Testis (tissue), 2 donors: Measurements from ENCODE around the gene IGFLR1.

Experiments
- POLR2A ChIP-seq: fragments of 450-650 bp; IDR thresholded peaks from one replicate; pipeline ENCODE4 v1.6.1; 2017; ENCODE audit warnings: antibody characterized with exemption, mild to moderate bottlenecking, moderate library complexity
- TF ChIP-seq, protein P1 (sequence below), 3 experiments: fragments of 450-650 bp in 2 of 3; fragments of 200-600 bp in 1 of 3; sonication (generic) in 1 of 3; IDR thresholded peaks; one replicate each; pipeline ENCODE4 v1.5.1; 2016 to 2019; ENCODE audit warnings: antibody characterized with exemption in 3 of 3, mild to moderate bottlenecking in 2 of 3, moderate library complexity in 1 of 3

DNA sequence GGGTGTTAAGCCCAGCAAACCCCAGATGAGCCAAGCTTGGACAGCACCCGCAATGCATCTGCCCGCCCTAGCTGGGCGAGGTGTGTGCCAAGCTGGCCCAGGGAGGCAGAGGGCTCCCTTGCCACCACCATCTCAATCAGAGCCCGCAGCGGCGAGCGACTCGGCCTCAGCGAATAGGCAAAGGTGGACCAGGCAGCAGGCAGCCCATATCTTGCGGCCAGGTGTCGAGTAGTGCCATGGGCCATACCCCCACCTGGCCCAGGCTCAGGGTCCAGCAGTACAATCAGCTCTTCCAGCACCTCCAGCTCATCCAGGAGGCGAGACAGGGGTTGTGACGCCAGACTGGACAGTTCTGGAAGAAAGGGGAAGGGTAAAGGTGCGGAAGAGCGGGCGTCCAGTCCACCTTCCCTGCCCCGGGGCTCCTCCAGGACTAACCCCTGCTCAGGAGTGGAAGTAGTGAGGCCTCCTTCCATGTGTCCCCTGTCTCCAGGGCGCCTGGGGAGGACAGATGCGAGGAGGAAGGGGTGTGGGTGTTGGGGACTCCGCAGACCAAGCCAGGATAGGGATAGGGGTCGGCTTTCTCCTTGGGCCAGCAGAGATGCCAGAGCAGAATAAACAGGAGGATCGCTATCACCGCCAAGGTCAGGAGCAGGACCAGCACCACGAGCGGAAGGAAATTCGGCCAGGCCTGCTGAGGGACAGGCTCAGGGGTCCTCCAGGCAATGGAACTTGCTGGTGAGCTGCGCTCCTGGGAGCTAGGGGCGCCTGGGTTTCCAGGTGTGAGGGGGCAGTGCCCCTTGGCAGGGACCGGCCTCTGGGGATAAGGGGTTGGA lies 2.8 kb downstream of the IGFLR1 start:
- TF ChIP-seq, protein P1, sequence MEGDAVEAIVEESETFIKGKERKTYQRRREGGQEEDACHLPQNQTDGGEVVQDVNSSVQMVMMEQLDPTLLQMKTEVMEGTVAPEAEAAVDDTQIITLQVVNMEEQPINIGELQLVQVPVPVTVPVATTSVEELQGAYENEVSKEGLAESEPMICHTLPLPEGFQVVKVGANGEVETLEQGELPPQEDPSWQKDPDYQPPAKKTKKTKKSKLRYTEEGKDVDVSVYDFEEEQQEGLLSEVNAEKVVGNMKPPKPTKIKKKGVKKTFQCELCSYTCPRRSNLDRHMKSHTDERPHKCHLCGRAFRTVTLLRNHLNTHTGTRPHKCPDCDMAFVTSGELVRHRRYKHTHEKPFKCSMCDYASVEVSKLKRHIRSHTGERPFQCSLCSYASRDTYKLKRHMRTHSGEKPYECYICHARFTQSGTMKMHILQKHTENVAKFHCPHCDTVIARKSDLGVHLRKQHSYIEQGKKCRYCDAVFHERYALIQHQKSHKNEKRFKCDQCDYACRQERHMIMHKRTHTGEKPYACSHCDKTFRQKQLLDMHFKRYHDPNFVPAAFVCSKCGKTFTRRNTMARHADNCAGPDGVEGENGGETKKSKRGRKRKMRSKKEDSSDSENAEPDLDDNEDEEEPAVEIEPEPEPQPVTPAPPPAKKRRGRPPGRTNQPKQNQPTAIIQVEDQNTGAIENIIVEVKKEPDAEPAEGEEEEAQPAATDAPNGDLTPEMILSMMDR (IDR thresholded peaks at IDR 0.05): no peak
- TF ChIP-seq POLR2A: no peak
